B cell (primary cell): Measurements from ENCODE around the gene ARHGAP25. TPM values are rescaled to one million over a fixed set of nuclear protein-coding genes. Genes with fewer than 3 reads are reported as not detected.

Experiments
- ATAC-seq: fragments of 200-7000 bp; cut with Tn5 transposase; one replicate; pipeline ENCODE4 v1.10.0; 2021; ENCODE audit warnings: low read depth, mild to moderate bottlenecking, moderate number of reproducible peaks, moderate library complexity
- CTCF ChIA-PET: fragments of 350-600 bp; sonication (Branson Sonifier 250); formaldehyde crosslinking; loops from one replicate; lab custom pipeline; 2021; ENCODE audit warnings: antibody characterized with exemption, inconsistent platforms; lab: Charles Lee
- POLR2A ChIA-PET: fragments of 350-600 bp; sonication (Branson Sonifier 250); formaldehyde crosslinking; loops from one replicate; lab custom pipeline; 2021; ENCODE audit warnings: antibody characterized with exemption; lab: Charles Lee
- DNase-seq: peaks from one replicate; pipeline ENCODE4 v3.0.0; 2013
- H2AFZ ChIP-seq: 2 replicates; pipeline ENCODE4 v1.6.1; 2012; ENCODE audit warnings: mild to moderate bottlenecking, low read depth, low read length; ENCODE audit not compliant: insufficient read depth, poor library complexity, severe bottlenecking
- H3K27ac ChIP-seq, 2 donors: 1 replicate in 1 of 2; 2 replicates in 1 of 2; pipeline ENCODE4 v1.5.1; 2012 to 2013; ENCODE audit warnings: low read length in 2 of 2, mild to moderate bottlenecking in 2 of 2, moderate library complexity in 1 of 2
- H3K27me3 ChIP-seq, 4 experiments: fragments of 200-600 bp in 1 of 4; sonication (generic) in 1 of 4; replicated peaks in 1 of 4; 1 replicate in 2 of 4; 2 replicates in 2 of 4; pipeline versions ENCODE4 v1.6.1 to v1.7.0; 2013 to 2016; ENCODE audit warnings: low read length in 3 of 4, mild to moderate bottlenecking in 2 of 4, mixed read lengths in 1 of 4, moderate library complexity in 1 of 4; ENCODE audit not compliant: insufficient read depth in 4 of 4, control insufficient read depth in 3 of 4; ENCODE audit errors: control extremely low read depth in 1 of 4
- H3K36me3 ChIP-seq, 2 experiments: replicated peaks in 1 of 2; 1 replicate in 1 of 2; 2 replicates in 1 of 2; pipeline versions ENCODE4 v1.6.1 to v1.7.1; 2013; ENCODE audit warnings: low read length in 1 of 2; ENCODE audit not compliant: insufficient read depth in 2 of 2, control insufficient read depth in 1 of 2; ENCODE audit errors: control extremely low read depth in 1 of 2, extremely low read depth in 1 of 2
- H3K4me1 ChIP-seq, 2 donors: fragments of 200-600 bp in 1 of 2; sonication (generic) in 1 of 2; 1 replicate in 1 of 2; 2 replicates in 1 of 2; pipeline versions ENCODE4 v1.5.1 to v1.6.1; 2013 to 2017; ENCODE audit warnings: low read length in 2 of 2; ENCODE audit not compliant: control insufficient read depth in 2 of 2, insufficient read depth in 2 of 2
- H3K4me2 ChIP-seq: replicated peaks from 2 replicates; pipeline ENCODE3; 2012; ENCODE audit warnings: mild to moderate bottlenecking, low read depth, low read length; ENCODE audit not compliant: poor library complexity, severe bottlenecking
- H3K4me3 ChIP-seq, 5 experiments: fragments of 200-600 bp in 1 of 5; sonication (generic) in 1 of 5; 1 replicate in 3 of 5; 2 replicates in 2 of 5; pipeline versions ENCODE4 v1.5.1 to v1.7.0; 2011 to 2016; ENCODE audit warnings: low read length in 4 of 5, mild to moderate bottlenecking in 4 of 5, low read depth in 2 of 5, control low read depth in 1 of 5, moderate library complexity in 1 of 5; ENCODE audit not compliant: insufficient read depth in 1 of 5; ENCODE audit errors: control extremely low read depth in 1 of 5, extremely low read depth in 1 of 5
- H3K79me2 ChIP-seq: fragments of 200-600 bp; sonication (generic); one replicate; pipeline ENCODE4 v1.6.0; 2016; ENCODE audit warnings: low read length; ENCODE audit not compliant: control insufficient read depth, insufficient read depth
- H3K9ac ChIP-seq: fragments of 200-600 bp; sonication (generic); 2 replicates; pipeline ENCODE4 v1.6.1; 2017; ENCODE audit warnings: mild to moderate bottlenecking, low read length, moderate library complexity
- H3K9me3 ChIP-seq, 3 donors: one replicate each; pipeline versions ENCODE4 v1.6.1 to v1.7.1; 2013; ENCODE audit warnings: low read length in 2 of 3; ENCODE audit not compliant: control insufficient read depth in 2 of 3, insufficient read depth in 1 of 3; ENCODE audit errors: control extremely low read depth in 1 of 3
- H4K20me1 ChIP-seq: 2 replicates; pipeline ENCODE4 v1.6.0; 2012; ENCODE audit warnings: mild to moderate bottlenecking, low read length; ENCODE audit not compliant: insufficient read depth, control insufficient read depth, poor library complexity, severe bottlenecking
- H3K27ac Mint-ChIP-seq: one replicate; pipeline ENCODE4 v1.8.0; 2021; ENCODE audit warnings: mixed read lengths
- H3K27me3 Mint-ChIP-seq: one replicate; pipeline ENCODE4 v1.8.0; 2021; ENCODE audit warnings: mixed read lengths
- H3K4me1 Mint-ChIP-seq: one replicate; pipeline ENCODE4 v1.8.0; 2021; ENCODE audit warnings: mixed read lengths
- H3K4me3 Mint-ChIP-seq: one replicate; pipeline ENCODE4 v1.8.0; 2021; ENCODE audit warnings: mixed read lengths
- H3K9me3 Mint-ChIP-seq: one replicate; pipeline ENCODE4 v1.8.0; 2022; ENCODE audit warnings: mixed read lengths; ENCODE audit not compliant: insufficient read depth
- CTCF ChIP-seq: fragments of 200-600 bp; IDR thresholded peaks from one replicate; pipeline ENCODE4 v1.8.0; 2022; ENCODE audit warnings: antibody characterized with exemption, mild to moderate bottlenecking
- EZH2 ChIP-seq: IDR thresholded peaks from 2 replicates; pipeline ENCODE4 v1.6.1; 2012; ENCODE audit warnings: borderline replicate concordance, low read depth, mild to moderate bottlenecking, moderate library complexity, low read length; ENCODE audit not compliant: insufficient read depth, poor library complexity, severe bottlenecking
- WGBS: methylation state at CpG from one replicate; pipeline ENCODE4 v1.1.5; 2013; ENCODE audit warnings: missing lambda C conversion rate; ENCODE audit not compliant: insufficient coverage; 5-methylcytosine and 5-hydroxymethylcytosine counted together
- intact Hi-C: fragments of 100-400 bp; cut with micrococcal nuclease; formaldehyde crosslinking; loops from one replicate; pipeline ENCODE4 v1.10.0; 2022
- polyA plus RNA-seq: library from polyadenylated mRNA; depleted of rRNA; stranded (reverse); fragments of >200 nt; gene quantifications from 2 replicates; pipeline ENCODE4 v1.2.3, GENCODE V29; 2012
- total RNA-seq, 2 donors: library from RNA; stranded (reverse); fragments of 120-200 nt in 1 of 2; gene quantifications; 1 replicate in 1 of 2; 2 replicates in 1 of 2; pipeline versions ENCODE4 v1.2.3 to v1.2.4, GENCODE V29; 2013 to 2022

ARHGAP25 gene
- total and polyA plus RNA-seq, 2 donors (not counting 1 experiment from before 2014, with no cell fraction given): 97.9 to 207 TPM

GRCh38 chr2:68744366-68744912, 9.8 kb downstream of the ARHGAP25 start:
- TF ChIP-seq EZH2 (no peak), CTCF (no peak)
- intact Hi-C loops: no loop called here
- no peak for ATAC-seq
- Histone ChIP-seq H3K4me2 (no peak overlapping the region), H2AFZ (no peak overlapping the region), H3K27ac (no peak overlapping the region), H3K79me2 (peaks cover 98% of the 10 kb centered on the region), H3K4me1 (peaks cover 75 to 86% of the 10 kb centered on the region in 2 donors), H3K9me3 (no peaks in the 10 kb centered on the region), H3K27me3 (no peaks in the 10 kb centered on the region), H3K9ac (no peak overlapping the region), H4K20me1 (no peaks in the 10 kb centered on the region), H3K36me3 (peaks cover 8 to 19% of the 10 kb centered on the region in 2 experiments), H3K4me3 (no peak overlapping the region)
- POLR2A ChIA-PET: interaction anchor here (1.3 kb wide), 1 partner anchor 22 kb away, joined by 3 read pairs; no protein-coding TSS in a partner anchor
- peak; percentile 5 for DNase-seq
- no peaks in the 10 kb centered on the region for H3K27me3 Mint-ChIP-seq
- peaks cover 92% of the 10 kb centered on the region for H3K4me1 Mint-ChIP-seq
- no peaks in the 10 kb centered on the region for H3K9me3 Mint-ChIP-seq
- no CpG with 5 or more reads among the region's 4 CpGs for WGBS
- H3K27ac Mint-ChIP-seq: peak overlapping the region; percentile 74
- H3K4me3 Mint-ChIP-seq: peak overlapping the region; percentile 26
- CTCF ChIA-PET: interaction anchor here (0.6 to 17.7 kb wide), 18 partner anchors 6 to 281 kb away, joined by 3 to 280 read pairs (median 4); partner anchors contain the start of gene ARHGAP25

DNA sequence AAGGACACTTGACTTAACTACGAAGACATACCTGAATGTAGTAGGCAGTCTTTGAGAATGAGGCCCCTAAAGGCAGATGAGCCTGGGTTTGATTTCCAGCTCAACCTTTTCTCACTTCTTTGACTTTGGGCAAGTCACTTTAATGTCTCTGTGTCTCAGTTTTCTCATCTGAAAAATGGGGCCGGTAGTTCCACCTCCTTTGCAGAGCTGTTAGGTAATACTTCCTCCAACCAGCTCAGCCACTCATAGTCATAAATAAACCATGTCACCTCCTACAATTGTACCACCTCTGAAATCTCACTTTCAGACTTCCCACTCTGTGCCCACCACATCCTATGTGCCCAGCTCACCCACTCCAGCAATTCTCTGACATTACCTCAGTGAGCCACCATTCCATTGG, 10.4 kb downstream of the ARHGAP25 start:
- intact Hi-C loops: no loop called here
- no peak overlapping the region for H3K4me3 ChIP-seq
- no peaks in the 10 kb centered on the region for H4K20me1 ChIP-seq
- no peaks in the 10 kb centered on the region for H3K9me3 ChIP-seq
- TF ChIP-seq CTCF: no peak
- TF ChIP-seq EZH2: no peak
- Mint-ChIP-seq H3K27me3 (no peaks in the 10 kb centered on the region), H3K4me1 (peaks cover 87% of the 10 kb centered on the region), H3K4me3 (peak overlapping the region; percentile 6), H3K9me3 (no peaks in the 10 kb centered on the region), H3K27ac (peak overlapping the region; percentile 74)
- H3K4me1 ChIP-seq: peaks cover 70 to 83% of the 10 kb centered on the region in 2 donors
- H2AFZ ChIP-seq: no peak overlapping the region
- peaks cover 8 to 19% of the 10 kb centered on the region in 2 experiments for H3K36me3 ChIP-seq
- no peaks in the 10 kb centered on the region for H3K27me3 ChIP-seq
- ChIA-PET POLR2A (interaction anchor here (1.3 kb wide), 1 partner anchor 22 kb away, joined by 3 read pairs; no protein-coding TSS in a partner anchor), CTCF (interaction anchor here (0.6 to 17.7 kb wide), 16 partner anchors 10 to 282 kb away, joined by 3 to 280 read pairs (median 4); partner anchors contain the start of gene ARHGAP25)
- 40% methylated on average over 1 of the region's 2 CpGs for WGBS
- H3K9ac ChIP-seq: no peak overlapping the region
- ATAC-seq: no peak
- no peak overlapping the region for H3K4me2 ChIP-seq
- peak; percentile 7 for DNase-seq
- H3K27ac ChIP-seq: peak overlapping the region in 1 of 2 donors; percentile 13
- H3K79me2 ChIP-seq: peaks cover 97% of the 10 kb centered on the region
